IMR-90 (cell line): ENCODE data around the gene DRAP1. TPM values are rescaled to one million over a fixed set of nuclear protein-coding genes. Genes with fewer than 3 reads are reported as not detected.

Source experiments
- ATAC-seq: fragments of 200-7000 bp; cut with Tn5 transposase; 2 replicates; pipeline ENCODE4 v1.9.1; 2020; ENCODE audit warnings: low read depth, mild to moderate bottlenecking, moderate library complexity
- BruUV-seq: library from RNA; stranded (reverse); fragments of 400-500 nt; replicated peaks from 2 replicates; lab custom pipeline; 2021; lab: Mats Ljungman, UMichigan
- CTCF ChIA-PET: fragments of 300-600 bp; formaldehyde crosslinking; extraction: SDS; loops from one replicate; lab custom pipeline; 2021; ENCODE audit warnings: antibody characterized with exemption; lab: Yijun Ruan, JAX
- POLR2A ChIA-PET: fragments of 300-600 bp; sonication (Branson Sonifier 250); formaldehyde crosslinking; loops from one replicate; lab custom pipeline; 2022; ENCODE audit warnings: antibody characterized with exemption; ENCODE audit not compliant: unreplicated experiment; lab: Charles Lee
- DNase-seq: peaks from one replicate; pipeline ENCODE4 v3.0.0; 2013
- H2AFZ ChIP-seq: replicated peaks from 2 replicates; pipeline ENCODE3; 2013; ENCODE audit warnings: low read length, mild to moderate bottlenecking; ENCODE audit not compliant: poor library complexity
- H2AK5ac ChIP-seq: 2 replicates; pipeline ENCODE4 v1.6.1; 2013; ENCODE audit warnings: low read depth, low read length, inconsistent platforms
- H2AK9ac ChIP-seq: replicated peaks from 2 replicates; pipeline ENCODE3; 2013; ENCODE audit warnings: mild to moderate bottlenecking, low read depth, low read length, moderate library complexity; ENCODE audit not compliant: poor library complexity
- H2BK120ac ChIP-seq: 2 replicates; pipeline ENCODE4 v1.6.1; 2013; ENCODE audit warnings: low read depth, low read length, inconsistent platforms
- H2BK15ac ChIP-seq: 3 replicates; pipeline ENCODE4 v1.6.1; 2013; ENCODE audit warnings: low read depth, low read length, inconsistent platforms
- H2BK20ac ChIP-seq: 2 replicates; pipeline ENCODE4 v1.6.1; 2013; ENCODE audit warnings: low read depth, mild to moderate bottlenecking, inconsistent platforms, low read length, moderate library complexity
- H2BK5ac ChIP-seq: 2 replicates; pipeline ENCODE4 v1.6.1; 2013; ENCODE audit warnings: mild to moderate bottlenecking, low read depth, low read length, inconsistent platforms; ENCODE audit not compliant: poor library complexity, severe bottlenecking
- H3K14ac ChIP-seq: replicated peaks from 2 replicates; pipeline ENCODE4 v1.6.1; 2013; ENCODE audit warnings: low read depth, low read length, inconsistent platforms
- H3K18ac ChIP-seq: 2 replicates; pipeline ENCODE4 v1.6.1; 2013; ENCODE audit warnings: low read depth, low read length, control low read depth
- H3K23ac ChIP-seq: 2 replicates; pipeline ENCODE4 v1.6.1; 2013; ENCODE audit warnings: low read depth, low read length, inconsistent platforms
- H3K27ac ChIP-seq: 2 replicates; pipeline ENCODE4 v1.5.1; 2013; ENCODE audit warnings: mild to moderate bottlenecking, control low read depth, low read length; ENCODE audit not compliant: insufficient read depth
- H3K27me3 ChIP-seq: 2 replicates; pipeline ENCODE4 v1.6.1; 2013; ENCODE audit warnings: low read length; ENCODE audit not compliant: control insufficient read depth, insufficient read depth
- H3K36me3 ChIP-seq: 2 replicates; pipeline ENCODE4 v1.6.1; 2013; ENCODE audit warnings: low read length, mixed read lengths; ENCODE audit not compliant: control insufficient read depth, insufficient read depth
- H3K4ac ChIP-seq: 2 replicates; pipeline ENCODE4 v1.6.1; 2013; ENCODE audit warnings: low read depth, low read length, inconsistent platforms
- H3K4me1 ChIP-seq: 2 replicates; pipeline ENCODE4 v1.6.1; 2013; ENCODE audit warnings: low read length, mixed read lengths; ENCODE audit not compliant: control insufficient read depth, insufficient read depth
- H3K4me2 ChIP-seq: 2 replicates; pipeline ENCODE4 v1.6.1; 2013; ENCODE audit warnings: low read depth, mild to moderate bottlenecking, control low read depth, low read length, moderate library complexity
- H3K4me3 ChIP-seq: 2 replicates; pipeline ENCODE4 v1.5.1; 2013; ENCODE audit warnings: low read depth, mild to moderate bottlenecking, control low read depth, low read length, moderate library complexity; ENCODE audit not compliant: insufficient read depth
- H3K56ac ChIP-seq: 2 replicates; pipeline ENCODE4 v1.6.1; 2013; ENCODE audit warnings: low read length, inconsistent platforms; ENCODE audit not compliant: insufficient read depth; ENCODE audit errors: extremely low read depth
- H3K79me1 ChIP-seq, 2 experiments: 2 replicates each; pipeline ENCODE4 v1.6.1; 2013; ENCODE audit warnings: low read length in 2 of 2, inconsistent platforms in 1 of 2, low read depth in 1 of 2
- H3K9ac ChIP-seq: 2 replicates; pipeline ENCODE4 v1.6.1; 2013; ENCODE audit warnings: low read depth, low read length, control low read depth
- H3K9me1 ChIP-seq: 2 replicates; pipeline ENCODE4 v1.6.1; 2013; ENCODE audit warnings: low read length, inconsistent platforms; ENCODE audit not compliant: insufficient read depth
- H3K9me3 ChIP-seq: 2 replicates; pipeline ENCODE4 v1.6.1; 2013; ENCODE audit warnings: low read length; ENCODE audit not compliant: control insufficient read depth, insufficient read depth
- H4K20me1 ChIP-seq: 2 replicates; pipeline ENCODE4 v1.6.1; 2013; ENCODE audit warnings: low read length, inconsistent platforms; ENCODE audit not compliant: insufficient read depth
- H4K5ac ChIP-seq: 2 replicates; pipeline ENCODE4 v1.6.1; 2013; ENCODE audit warnings: mild to moderate bottlenecking, low read depth, low read length, control low read depth
- H4K8ac ChIP-seq, 2 experiments: 2 replicates each; pipeline ENCODE4 v1.6.1; 2013; ENCODE audit warnings: low read depth in 2 of 2, low read length in 2 of 2, control low read depth in 1 of 2, inconsistent platforms in 1 of 2
- H4K91ac ChIP-seq: 2 replicates; pipeline ENCODE4 v1.6.1; 2013; ENCODE audit warnings: low read depth, low read length, inconsistent platforms; ENCODE audit not compliant: insufficient read depth
- BHLHE40 ChIP-seq: fragments of 150-350 bp; IDR thresholded peaks from 2 replicates; pipeline ENCODE4 v1.6.1; 2016; ENCODE audit warnings: mild to moderate bottlenecking, low read depth, low read length
- CHD1 ChIP-seq: IDR thresholded peaks from 2 replicates; pipeline ENCODE4 v1.6.1; 2012; ENCODE audit warnings: low read depth, low read length, improper control_type of control experiment
- ELK1 ChIP-seq: fragments of 150-350 bp; IDR thresholded peaks from 2 replicates; pipeline ENCODE4 v1.6.1; 2016; ENCODE audit warnings: low read depth, mild to moderate bottlenecking, low read length, moderate library complexity, borderline replicate concordance
- FOS ChIP-seq: fragments of 150-350 bp; IDR thresholded peaks from 2 replicates; pipeline ENCODE4 v1.6.1; 2016; ENCODE audit warnings: low read depth, low read length
- MAZ ChIP-seq: IDR thresholded peaks from 2 replicates; pipeline ENCODE4 v1.6.1; 2012; ENCODE audit warnings: low read depth, mild to moderate bottlenecking, low read length, improper control_type of control experiment, moderate library complexity, borderline replicate concordance
- NFE2L2 ChIP-seq: fragments of 150-350 bp; IDR thresholded peaks from 2 replicates; pipeline ENCODE4 v1.6.1; 2016; ENCODE audit warnings: low read depth, mild to moderate bottlenecking, low read length
- RCOR1 ChIP-seq: IDR thresholded peaks from 2 replicates; pipeline ENCODE4 v1.6.1; 2012; ENCODE audit warnings: mild to moderate bottlenecking, low read length, improper control_type of control experiment; ENCODE audit not compliant: insufficient replicate concordance
- SMC3 ChIP-seq: fragments of 150-350 bp; IDR thresholded peaks from 2 replicates; pipeline ENCODE4 v1.6.1; 2016; ENCODE audit warnings: low read depth, mild to moderate bottlenecking, antibody characterized with exemption, low read length, moderate library complexity
- WGBS, 2 experiments: methylation state at CpG; one replicate each; pipeline versions ENCODE4 v1.1.5 to v1.1.7; 2013; ENCODE audit warnings: missing lambda C conversion rate in 2 of 2; ENCODE audit not compliant: insufficient read length in 1 of 2; ENCODE audit errors: extremely low coverage in 2 of 2; 5-methylcytosine and 5-hydroxymethylcytosine counted together
- dilution Hi-C: fragments of 300-500 bp; cut with HindIII; formaldehyde crosslinking; loops from one replicate; pipeline ENCODE4 v1.14.3; 2018; ENCODE audit warnings: low sequenced_read_pairs; ENCODE audit not compliant: unreplicated experiment
- in situ Hi-C: fragments of 300-500 bp; cut with MboI; formaldehyde crosslinking; loops from 3 replicates; pipeline ENCODE4 v1.14.3; 2019; ENCODE audit warnings: low sequenced_read_pairs, inconsistent platforms, mixed read lengths
- intact Hi-C: fragments of 100-400 bp; cut with micrococcal nuclease; formaldehyde crosslinking; loops from 2 replicates; pipeline ENCODE4 v1.10.0; 2022
- polyA plus RNA-seq, 3 experiments: library from polyadenylated mRNA; depleted of rRNA; stranded (reverse); fragments of >200 nt; gene quantifications; 2 replicates each; pipeline ENCODE4 v1.2.3, GENCODE V29; 2012; ENCODE audit warnings: low replicate concordance in 1 of 3
- total RNA-seq: library from RNA; depleted of rRNA; stranded (reverse); fragments of >200 nt; gene quantifications from 2 replicates; pipeline ENCODE4 v1.2.3, GENCODE V29; 2012

The DRAP1 gene
- total and polyA plus RNA-seq, 2 of the 4 experiments (the other 2 are of a cell fraction) = 237 to 344 TPM

GRCh38 chr11:65916391-65916790 is 2.8 kb upstream of the DRAP1 start:
- Histone ChIP-seq H3K9me1 (peaks cover 39% of the 10 kb centered on the region), H2AK5ac (peak overlapping the region; percentile 99), H2AK9ac (peak overlapping the region; percentile 99), H3K4ac (peak overlapping the region; percentile 98), H3K36me3 (peaks cover 19% of the 10 kb centered on the region), H2BK120ac (peak overlapping the region; percentile 100), H3K79me1 (peaks cover 11 to 70% of the 10 kb centered on the region in 2 experiments; a peak in 3 of 4 replicates), H2BK5ac (peak overlapping the region; percentile 96), H4K91ac (peak overlapping the region; percentile 97), H3K18ac (peak overlapping the region; percentile 88), H3K14ac (peak overlapping the region; percentile 95), H3K23ac (peak overlapping the region; percentile 97), H4K20me1 (peaks cover 11% of the 10 kb centered on the region), H3K4me1 (peaks cover 58% of the 10 kb centered on the region), H3K27ac (peak overlapping the region; percentile 82), H3K4me2 (peak overlapping the region; percentile 96), H4K5ac (peak overlapping the region; percentile 64), H3K9ac (peak overlapping the region; percentile 68), H3K27me3 (no peaks in the 10 kb centered on the region), H2BK15ac (peak overlapping the region; percentile 56; the same call in 2 of the 3 replicates), H3K4me3 (peak overlapping the region; percentile 10; the same call in 1 of the 2 replicates), H3K56ac (peak overlapping the region; percentile 90), H4K8ac (peak overlapping the region; percentile 64 to 97), H2AFZ (peak overlapping the region; percentile 71), H2BK20ac (peak overlapping the region; percentile 92), H3K9me3 (no peaks in the 10 kb centered on the region)
- TF ChIP-seq ELK1 (no peak), NFE2L2 (no peak), BHLHE40 (no peak), MAZ (no peak), SMC3 (no peak), CHD1 (no peak), RCOR1 (no peak), FOS (no peak)
- intact Hi-C loops = loop anchor here (5.0 kb wide), 1 partner anchor 46 kb away; the partner anchor contains the start of gene SART1
- ChIA-PET POLR2A (interaction anchor here (1.0 to 2.4 kb wide), 3 partner anchors 14 to 26 kb away, joined by 4 to 20 read pairs (median 17); partner anchors contain the start of genes CCDC85B, FIBP and FOSL1), CTCF (interaction anchor here (1.0 kb wide), 1 partner anchor 26 kb away, joined by 9 read pairs; the partner anchor contains the start of gene CCDC85B)
- no peak for DNase-seq
- ATAC-seq = no peak
- TSS peak; percentile 62 for BruUV-seq
- in situ Hi-C loops = no loop called here
- no CpG with 5 or more reads among the region's 7 CpGs for WGBS, 2 experiments
- dilution Hi-C loops = no loop called here
